ENCODE results near the gene GPS1. TPM values are rescaled to one million over a fixed set of nuclear protein-coding genes. Genes with fewer than 3 reads are reported as not detected.
A peak's percentile ranks its signal among the peaks of the same experiment; 100 is the strongest.

Gene GPS1
- total and polyA plus RNA-seq, 9 of the 15 experiments (the other 6 are each of a cell fraction or from before 2014, with no cell fraction given), result 3.1 to 167 (median 69.9) TPM

DNA sequence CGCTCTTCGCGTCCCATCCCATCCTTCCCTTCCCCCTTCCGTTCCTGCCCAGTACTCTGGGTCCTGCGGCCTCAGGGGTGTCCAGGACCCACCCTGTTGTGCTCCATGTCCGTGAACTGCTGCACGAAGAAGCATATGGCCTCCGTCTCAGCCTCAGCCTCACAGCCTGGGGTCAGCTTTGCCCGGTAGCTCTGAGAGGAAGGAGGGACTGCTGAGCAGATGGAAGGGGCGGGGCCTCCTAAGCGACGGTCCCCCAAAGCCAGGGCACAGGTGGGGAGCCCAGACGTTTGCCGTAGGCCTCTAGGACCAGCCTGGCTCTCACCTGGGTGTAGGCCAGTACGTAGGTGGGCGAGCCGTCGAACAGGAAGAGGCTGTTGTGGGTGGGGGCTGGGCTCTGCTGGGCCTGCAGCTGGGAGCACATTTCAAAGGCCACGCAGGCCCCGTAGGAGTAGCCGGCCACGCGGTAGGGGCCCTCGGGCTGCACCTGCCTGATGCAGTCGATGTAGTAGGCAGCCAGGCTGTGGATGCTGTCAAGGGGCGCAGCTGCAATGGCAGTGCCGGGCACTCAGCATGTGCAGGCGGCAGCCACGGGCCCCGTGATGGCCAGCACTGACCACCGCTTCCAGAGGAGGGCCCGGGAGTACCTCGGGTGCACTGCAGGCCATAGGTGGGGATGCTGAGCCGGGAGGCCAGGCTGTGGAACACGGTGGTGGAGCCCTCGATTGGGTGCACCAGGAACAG is 28.5 kb downstream of the GPS1 start (continued):
- TF ChIP-seq JUND (IDR thresholded peaks at IDR 0.05; ENCODE audit: borderline replicate concordance, low read depth, low read length) (no peak), JUND (tag; IDR thresholded peaks at IDR 0.05; ENCODE audit: borderline replicate concordance, low read depth, low read length) (no peak), ZNF717 (CRISPR knock-in tag; IDR thresholded peaks at IDR 0.05) (no peak), POLR2A (conservative IDR thresholded peaks at IDR 0.05) (peak; percentile 1; the same call in 1 of the 2 replicates)
- TF ChIP-seq, protein P1, sequence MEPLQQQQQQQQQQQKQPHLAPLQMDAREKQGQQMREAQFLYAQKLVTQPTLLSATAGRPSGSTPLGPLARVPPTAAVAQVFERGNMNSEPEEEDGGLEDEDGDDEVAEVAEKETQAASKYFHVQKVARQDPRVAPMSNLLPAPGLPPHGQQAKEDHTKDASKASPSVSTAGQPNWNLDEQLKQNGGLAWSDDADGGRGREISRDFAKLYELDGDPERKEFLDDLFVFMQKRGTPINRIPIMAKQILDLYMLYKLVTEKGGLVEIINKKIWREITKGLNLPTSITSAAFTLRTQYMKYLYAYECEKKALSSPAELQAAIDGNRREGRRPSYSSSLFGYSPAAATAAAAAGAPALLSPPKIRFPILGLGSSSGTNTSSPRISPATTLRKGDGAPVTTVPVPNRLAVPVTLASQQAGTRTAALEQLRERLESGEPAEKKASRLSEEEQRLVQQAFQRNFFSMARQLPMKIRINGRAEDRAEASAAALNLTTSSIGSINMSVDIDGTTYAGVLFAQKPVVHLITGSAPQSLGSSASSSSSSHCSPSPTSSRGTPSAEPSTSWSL (CRISPR knock-in tag; IDR thresholded peaks at IDR 0.05; ENCODE audit: borderline replicate concordance), result no peak
- TF ChIP-seq, protein P2, sequence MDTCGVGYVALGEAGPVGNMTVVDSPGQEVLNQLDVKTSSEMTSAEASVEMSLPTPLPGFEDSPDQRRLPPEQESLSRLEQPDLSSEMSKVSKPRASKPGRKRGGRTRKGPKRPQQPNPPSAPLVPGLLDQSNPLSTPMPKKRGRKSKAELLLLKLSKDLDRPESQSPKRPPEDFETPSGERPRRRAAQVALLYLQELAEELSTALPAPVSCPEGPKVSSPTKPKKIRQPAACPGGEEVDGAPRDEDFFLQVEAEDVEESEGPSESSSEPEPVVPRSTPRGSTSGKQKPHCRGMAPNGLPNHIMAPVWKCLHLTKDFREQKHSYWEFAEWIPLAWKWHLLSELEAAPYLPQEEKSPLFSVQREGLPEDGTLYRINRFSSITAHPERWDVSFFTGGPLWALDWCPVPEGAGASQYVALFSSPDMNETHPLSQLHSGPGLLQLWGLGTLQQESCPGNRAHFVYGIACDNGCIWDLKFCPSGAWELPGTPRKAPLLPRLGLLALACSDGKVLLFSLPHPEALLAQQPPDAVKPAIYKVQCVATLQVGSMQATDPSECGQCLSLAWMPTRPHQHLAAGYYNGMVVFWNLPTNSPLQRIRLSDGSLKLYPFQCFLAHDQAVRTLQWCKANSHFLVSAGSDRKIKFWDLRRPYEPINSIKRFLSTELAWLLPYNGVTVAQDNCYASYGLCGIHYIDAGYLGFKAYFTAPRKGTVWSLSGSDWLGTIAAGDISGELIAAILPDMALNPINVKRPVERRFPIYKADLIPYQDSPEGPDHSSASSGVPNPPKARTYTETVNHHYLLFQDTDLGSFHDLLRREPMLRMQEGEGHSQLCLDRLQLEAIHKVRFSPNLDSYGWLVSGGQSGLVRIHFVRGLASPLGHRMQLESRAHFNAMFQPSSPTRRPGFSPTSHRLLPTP (IDR thresholded peaks at IDR 0.05; ENCODE audit: borderline replicate concordance, extremely low read depth, insufficient read length), result no peak

Data from K562 (cell line).